SK-MEL-5 (cell line): ENCODE data around the gene FAM110D. TPM values are rescaled to one million over a fixed set of nuclear protein-coding genes. Genes with fewer than 3 reads are reported as not detected.

ENCODE experiments used
- DNase-seq: peaks from one replicate; pipeline ENCODE4 v3.0.0-alpha.2; 2016; ENCODE audit warnings: low read depth, low spot score
- in situ Hi-C: cut with HindIII; loops from 2 replicates; pipeline ENCODE4 v1.10.0; 2016; ENCODE audit warnings: low sequenced_read_pairs, high pct_unique_total_duplicates, low pct_unique_long_range_greater_than_20kb
- total RNA-seq: library from RNA; depleted of rRNA; stranded (reverse); fragments of >200 nt; shearing (Covaris generic); gene quantifications from 2 replicates; pipeline ENCODE4 v1.2.3, GENCODE V29; 2014

Gene FAM110D
- total RNA-seq, 1 experiment from 2014 or later: 0.05 TPM

- in situ Hi-C loops: no loop called here
- no peak for DNase-seq
Measured at GRCh38 chr1:26126321-26127084, 32.4 kb upstream of the FAM110D start.

GRCh38 chr1:26127235-26128163 lies 31.4 kb upstream of the FAM110D start:
- no peak for DNase-seq
- in situ Hi-C loops: no loop called here

- in situ Hi-C loops: no loop called here
- DNase-seq: no peak
Measured at GRCh38 chr1:26129778-26130177, 29.1 kb upstream of the FAM110D start.

GRCh38 chr1:26130695-26131094 lies 28.2 kb upstream of the FAM110D start:
- in situ Hi-C loops: no loop called here
- DNase-seq: no peak

DNA sequence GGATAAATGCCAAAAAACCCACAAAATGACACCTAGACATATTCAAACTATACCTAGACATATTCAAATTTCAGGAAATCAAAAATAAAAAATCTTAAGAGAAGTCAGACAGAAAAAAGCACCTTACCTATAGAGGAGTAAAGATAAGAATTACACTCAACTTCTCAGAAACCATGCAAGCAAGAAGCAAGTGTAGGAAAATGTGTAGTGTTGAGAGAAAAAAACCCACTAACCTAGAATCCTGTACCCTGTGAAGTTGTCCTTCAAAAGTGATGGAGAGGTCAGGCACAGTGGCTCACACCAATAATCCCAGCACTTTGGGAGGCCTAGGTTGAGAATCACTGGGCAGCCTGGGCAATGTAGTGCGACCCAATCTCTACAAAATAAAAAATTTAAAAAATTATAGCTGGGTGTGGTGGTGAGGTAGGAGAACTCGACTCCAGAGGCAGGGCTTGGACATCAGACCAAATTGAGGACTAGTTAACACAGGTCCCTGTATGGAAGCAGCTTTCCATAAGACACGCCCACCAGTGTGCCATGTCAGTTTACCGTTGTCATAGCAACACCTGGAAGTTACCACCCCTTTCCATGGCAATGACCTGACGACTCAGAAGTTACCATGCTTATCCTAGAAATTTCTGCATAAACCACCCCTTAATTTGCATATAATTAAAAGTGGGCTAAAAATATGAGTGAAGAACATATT lies 26.6 kb upstream of the FAM110D start:
- in situ Hi-C loops: no loop called here
- peak; percentile 50 for DNase-seq

DNA sequence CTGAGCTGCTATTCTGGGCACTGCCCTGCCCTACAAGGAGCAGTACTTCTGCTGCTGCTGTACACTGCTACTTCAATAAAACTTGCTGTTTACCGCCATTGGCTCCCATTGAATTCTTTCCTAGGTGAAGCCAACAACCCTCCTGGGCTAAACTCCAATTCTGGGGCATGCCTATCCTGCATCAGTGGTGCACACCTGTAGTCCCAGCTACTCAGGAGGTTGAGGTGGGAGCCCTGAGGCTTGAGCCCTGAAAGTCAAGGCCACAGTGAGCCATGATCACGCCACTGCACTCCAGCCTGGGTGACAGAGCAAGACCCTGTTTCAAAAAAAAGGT lies 26.1 kb upstream of the FAM110D start:
- in situ Hi-C loops: no loop called here
- no peak for DNase-seq

- in situ Hi-C loops: no loop called here
- no peak for DNase-seq
Measured at GRCh38 chr1:26134466-26134865, 24.4 kb upstream of the FAM110D start.

DNA sequence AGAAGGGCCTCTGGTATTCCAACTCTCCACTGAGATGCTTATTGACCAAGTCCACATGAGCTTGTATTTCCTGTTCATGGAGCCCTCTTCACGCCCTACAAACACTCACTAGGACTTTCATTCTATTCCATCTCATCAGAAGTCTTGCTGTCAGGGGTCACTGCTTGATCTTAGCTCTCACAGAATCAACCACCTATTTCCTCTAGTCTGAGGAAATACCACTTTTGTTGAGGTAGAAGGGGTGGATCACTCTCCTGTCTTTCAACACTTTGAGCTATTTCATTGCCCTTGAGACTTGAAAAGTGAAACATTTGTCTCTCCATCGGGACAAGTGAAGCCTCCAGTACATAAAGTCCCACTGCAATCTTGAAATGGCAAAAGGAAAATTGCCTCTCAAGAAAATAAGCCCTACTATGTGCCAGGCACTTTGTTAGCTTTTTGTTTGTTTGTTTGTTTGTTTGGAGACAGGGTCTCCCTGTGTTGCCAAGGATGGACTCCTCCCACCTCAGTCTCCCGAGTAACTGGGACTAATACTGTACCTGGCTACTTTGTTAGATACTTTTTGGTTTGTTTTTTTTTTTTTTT lies 19.8 kb upstream of the FAM110D start:
- in situ Hi-C loops: no loop called here
- no peak for DNase-seq

- in situ Hi-C loops: no loop called here
- DNase-seq: no peak
Measured at GRCh38 chr1:26142159-26142558, 16.7 kb upstream of the FAM110D start.

DNA sequence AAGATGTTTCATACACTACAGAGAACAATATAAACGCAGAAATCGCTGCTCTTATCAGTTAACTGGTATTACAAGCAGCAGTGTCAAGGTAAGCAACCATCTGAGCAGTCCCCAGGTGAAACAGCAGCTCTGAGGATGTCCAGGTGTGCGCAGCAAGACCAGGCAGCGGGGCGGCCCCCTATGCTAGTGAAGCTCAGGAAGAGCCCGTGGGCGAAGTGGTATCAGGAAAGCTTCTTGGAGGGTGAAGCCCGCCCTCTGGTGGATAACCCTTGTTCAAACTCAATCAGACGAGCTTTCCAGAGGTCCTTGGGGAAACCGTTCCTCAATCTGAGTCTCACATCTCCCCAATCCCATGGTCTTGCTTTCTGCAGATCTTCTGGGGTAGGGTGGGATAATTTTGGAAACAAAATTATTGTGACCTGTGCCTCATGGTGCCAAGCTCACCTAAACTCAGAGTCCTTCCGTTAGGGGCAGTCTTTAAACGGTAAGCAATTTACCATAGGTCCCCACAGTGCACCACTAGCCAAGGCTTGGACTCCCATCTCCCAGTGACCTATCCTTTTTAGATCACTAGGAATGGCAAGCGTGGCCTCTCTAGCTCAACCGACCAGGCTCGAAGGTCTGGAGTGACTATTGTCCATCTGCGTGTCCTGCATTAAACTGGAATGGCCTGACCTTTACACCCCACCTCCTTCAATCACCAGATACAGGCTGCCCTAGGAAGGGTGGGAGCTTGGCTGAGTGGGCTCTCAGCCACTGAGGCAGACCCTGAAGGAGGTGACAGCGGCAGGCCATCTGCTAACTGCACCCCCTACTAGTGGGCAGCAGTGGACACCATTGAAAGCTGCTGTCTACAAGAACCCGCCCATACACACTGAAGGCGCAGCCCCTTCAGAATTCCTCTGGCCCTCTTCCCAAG lies 13.6 kb upstream of the FAM110D start:
- in situ Hi-C loops: no loop called here
- peak; percentile 88 for DNase-seq

GRCh38 chr1:26145960-26146294 lies 13.0 kb upstream of the FAM110D start:
- DNase-seq: no peak
- in situ Hi-C loops: no loop called here

- no peak for DNase-seq
- in situ Hi-C loops: no loop called here
Measured at GRCh38 chr1:26148887-26149286, 10.0 kb upstream of the FAM110D start.

DNA sequence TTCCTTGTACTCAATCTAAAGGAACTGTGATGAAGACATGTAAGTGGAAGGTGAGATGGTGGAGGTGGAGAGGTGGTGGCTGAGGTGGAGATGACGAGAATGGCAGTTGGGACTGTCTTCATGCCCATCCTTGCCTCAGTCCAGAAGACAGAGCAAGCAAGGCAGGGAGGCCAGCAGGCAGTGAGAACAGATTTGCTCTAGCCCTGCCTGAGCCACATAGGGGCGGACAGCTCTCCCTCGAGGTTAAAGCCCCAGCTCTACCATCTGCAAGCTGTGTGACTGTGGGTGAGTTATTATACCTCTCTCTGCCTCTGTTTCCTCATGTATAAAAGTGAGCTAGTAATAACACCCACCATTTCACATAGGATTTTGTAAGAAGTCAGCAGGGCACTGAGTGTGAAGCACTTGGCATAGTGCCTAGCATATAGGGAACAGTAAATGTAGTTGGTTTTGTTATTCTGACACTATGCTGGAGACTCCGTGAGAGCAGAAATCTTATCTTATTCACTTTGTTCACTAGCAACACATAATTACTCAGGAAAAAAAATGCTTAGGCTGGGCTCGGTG lies 4.8 kb upstream of the FAM110D start:
- in situ Hi-C loops: no loop called here
- DNase-seq: no peak

DNA sequence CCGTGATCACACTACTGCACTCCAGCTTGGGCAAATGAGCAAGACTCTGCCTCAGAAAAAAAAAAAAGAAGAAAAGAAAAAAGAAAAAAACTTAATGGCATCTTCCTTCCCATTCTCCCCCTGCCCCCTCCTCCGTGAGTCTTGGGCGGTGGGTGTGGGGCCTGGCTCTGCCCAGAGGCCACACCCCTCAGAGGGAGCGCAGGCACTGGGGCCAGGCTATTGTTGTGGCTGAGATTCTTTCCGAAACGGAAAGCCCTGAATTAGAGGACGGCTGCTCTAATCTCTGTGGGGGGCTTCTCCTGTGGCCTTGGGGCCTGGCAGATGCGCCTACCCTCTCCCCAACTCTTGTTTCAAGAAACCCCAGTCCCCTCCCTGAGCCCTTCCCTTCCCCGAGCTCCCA lies 4.1 kb upstream of the FAM110D start:
- DNase-seq: no peak
- in situ Hi-C loops: no loop called here

GRCh38 chr1:26155370-26156284 lies 3.3 kb upstream of the FAM110D start:
- no peak for DNase-seq
- in situ Hi-C loops: no loop called here
